Stomach (tissue), 19 donors: ENCODE data around the gene ODF2L. TPM values are rescaled to one million over a fixed set of nuclear protein-coding genes. Genes with fewer than 3 reads are reported as not detected.

Source experiments
- DNase-seq, 2 donors: peaks; one replicate each; pipeline versions ENCODE4 v3.0.0 to v3.0.0-alpha.2; 2013 to 2019
- H3K27ac ChIP-seq, 5 donors: fragments of 200-600 bp in 4 of 5; sonication (generic) in 4 of 5; one replicate each; pipeline ENCODE4 v1.5.1; 2013 to 2019; ENCODE audit warnings: mild to moderate bottlenecking in 1 of 5, moderate library complexity in 1 of 5
- H3K27me3 ChIP-seq, 3 donors: fragments of 200-600 bp; sonication (generic); one replicate each; pipeline ENCODE4 v1.5.1; 2017 to 2019; ENCODE audit warnings: mixed run types in 1 of 3
- H3K36me3 ChIP-seq, 4 donors: fragments of 200-600 bp; sonication (generic); 1 replicate in 3 of 4; 2 replicates in 1 of 4; pipeline ENCODE4 v1.5.1; 2016 to 2019
- H3K4me1 ChIP-seq, 4 donors: fragments of 200-600 bp; sonication (generic); one replicate each; pipeline ENCODE4 v1.5.1; 2016 to 2019
- H3K4me3 ChIP-seq, 4 donors: fragments of 200-600 bp; sonication (generic) in 3 of 4; one replicate each; pipeline ENCODE4 v1.5.1; 2016 to 2019; ENCODE audit warnings: mild to moderate bottlenecking in 1 of 4
- H3K9me3 ChIP-seq, 4 donors: fragments of 200-600 bp; sonication (generic); one replicate each; pipeline ENCODE4 v1.5.1; 2016 to 2019
- EP300 ChIP-seq: sonication (generic); formaldehyde crosslinking; IDR thresholded peaks from one replicate; pipeline ENCODE4 v1.6.1; 2017; ENCODE audit warnings: antibody characterized with exemption
- POLR2A ChIP-seq, 4 donors: fragments of 450-650 bp; IDR thresholded peaks; one replicate each; pipeline ENCODE4 v1.6.1; 2016; ENCODE audit warnings: antibody characterized with exemption in 4 of 4, control low read depth in 2 of 4, mild to moderate bottlenecking in 1 of 4, moderate library complexity in 1 of 4
- POLR2AphosphoS5 ChIP-seq, 3 donors: sonication (generic); formaldehyde crosslinking; IDR thresholded peaks; one replicate each; pipeline ENCODE4 v1.6.1; 2016; ENCODE audit warnings: antibody characterized with exemption in 3 of 3
- WGBS, 5 donors: extraction: QIAGEN DNeasy Blood & Tissue Kit in 3 of 5; methylation state at CpG; one replicate each; pipeline versions ENCODE4 v1.1.5 to v1.1.7; 2013 to 2018; 5-methylcytosine and 5-hydroxymethylcytosine counted together
- intact Hi-C: fragments of 100-400 bp; cut with DNase I; formaldehyde crosslinking; loops from one replicate; pipeline ENCODE4 v1.15.1; 2023; ENCODE audit warnings: low total_unique reads
- long read RNA-seq, 10 donors: transcript quantifications; one replicate each; lab custom pipeline, GENCODE V29; 2026
- polyA plus RNA-seq, 3 donors: library from polyadenylated mRNA; stranded (reverse); fragments of 200-250 nt; gene quantifications; one replicate each; pipeline ENCODE4 v1.2.3, GENCODE V29; 2013
- total RNA-seq, 5 donors: library from RNA; depleted of rRNA; stranded (reverse); fragments of >200 nt; gene quantifications; one replicate each; pipeline versions ENCODE4 v1.1.0 to v1.2.3, GENCODE V29; 2014 to 2016
- TF ChIP-seq, protein P1 (sequence below), 7 experiments: fragments of 450-650 bp in 4 of 7; fragments of 200-600 bp in 3 of 7; sonication (generic) in 3 of 7; IDR thresholded peaks; one replicate each; pipeline ENCODE4 v1.5.1; 2016 to 2019; ENCODE audit warnings: antibody characterized with exemption in 7 of 7, control low read depth in 2 of 7, mild to moderate bottlenecking in 1 of 7
- donor health status: healthy with polysubstance abuse.
- donor health status: Bipolar disorder and iron deficiency.
- donor health status: healthy.

Gene ODF2L
- 100 to 1,000 TPM in 2 of 5 donors, 10 to 100 TPM in 3; 38.8 to 159 (median 68.7) TPM for total RNA-seq
- 10 to 100 TPM in 1 of 3 donors, 1 to 10 TPM in 2; 6.0 to 25.7 (median 7.2) TPM for polyA plus RNA-seq
- long read RNA-seq, donor 1, partial matches to known transcripts, result 0 of 2 reads
- long read RNA-seq, donor 1, other reads (novel, unspliced or antisense), result 0 of 2 reads
- long read RNA-seq, donor 2, partial matches to known transcripts, result 0 of 1 reads
- long read RNA-seq, donor 2, other reads (novel, unspliced or antisense), result 0 of 1 reads
- long read RNA-seq, donor 3, partial matches to known transcripts, result 0 of 1 reads
- long read RNA-seq, donor 3, other reads (novel, unspliced or antisense), result 0 of 1 reads
- long read RNA-seq, donor 4, partial matches to known transcripts, result 0 of 1 reads
- long read RNA-seq, donor 4, other reads (novel, unspliced or antisense), result 0 of 1 reads
- long read RNA-seq, donor 5, partial matches to known transcripts, result 0 of 1 reads
- long read RNA-seq, donor 5, other reads (novel, unspliced or antisense), result 0 of 1 reads
- long read RNA-seq, donor 6, result 0 reads
- long read RNA-seq, donor 7, partial matches to known transcripts, result 0 of 4 reads
- long read RNA-seq, donor 7, other reads (novel, unspliced or antisense), result 0 of 4 reads
- long read RNA-seq, donor 8, partial matches to known transcripts, result 0 of 2 reads
- long read RNA-seq, donor 8, other reads (novel, unspliced or antisense), result 0 of 2 reads
- long read RNA-seq, donor 9, partial matches to known transcripts, result 0 of 3 reads
- long read RNA-seq, donor 9, other reads (novel, unspliced or antisense), result 0 of 3 reads
- long read RNA-seq, donor 10, result 0 reads

DNA sequence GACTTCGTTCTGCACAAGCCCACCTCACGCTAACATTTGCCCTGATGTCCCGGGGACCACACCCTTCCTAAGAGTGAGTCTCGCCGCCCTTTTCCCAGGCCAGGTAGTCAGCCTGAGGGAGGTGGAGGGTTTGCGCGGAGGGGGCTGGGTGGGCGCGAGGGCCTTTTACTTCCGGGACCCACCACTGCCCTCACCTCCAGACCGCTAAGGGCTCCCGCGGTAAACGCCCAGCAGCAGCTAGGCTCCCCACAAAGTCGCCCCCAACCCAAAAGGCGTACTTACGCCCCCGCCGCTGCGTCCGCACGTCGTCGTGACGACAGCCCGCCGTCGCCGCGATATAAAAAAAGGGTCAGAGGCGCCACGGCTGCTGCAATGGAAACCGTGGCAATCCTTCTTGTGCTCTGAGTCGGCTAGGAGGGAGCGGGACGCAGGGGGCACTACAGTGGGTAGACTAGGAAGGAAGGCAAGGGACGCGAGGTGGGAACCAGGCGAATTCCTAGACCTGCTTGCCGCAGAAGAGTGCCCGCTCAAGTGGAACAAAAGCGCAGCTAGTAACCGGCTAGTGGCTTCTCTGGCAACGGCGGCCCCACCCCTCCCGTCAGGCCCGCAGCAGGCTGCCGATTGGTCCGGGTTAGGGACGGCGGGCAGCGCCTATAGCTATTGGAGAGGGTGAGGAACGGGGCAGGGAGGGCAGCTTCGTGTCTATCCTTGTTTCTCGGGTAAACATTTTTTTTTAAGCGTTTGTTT lies at the start of gene ODF2L:
Gene ODF2L (minus strand): TSS at position 573 of the 747 bp plus-strand sequence. CDS start 9,296 bp downstream, outside the sequence.
- intact Hi-C loops, result no loop called here
- TF ChIP-seq POLR2A (IDR thresholded peaks at IDR 0.05) (no peak), POLR2AphosphoS5 (IDR thresholded peaks at IDR 0.05) (peak; percentile 48 to 70 (median 69))
- Histone ChIP-seq H3K36me3 (no peaks in the 10 kb centered on the region), H3K4me3 (peak within 1 kb of the TSS; percentile 74 to 82 (median 78)), H3K27ac (peak within 1 kb of the TSS; percentile 27 to 85 (median 82)), H3K9me3 (no peaks in the 10 kb centered on the region), H3K4me1 (peaks cover 0 to 31% (median 20%) of the 10 kb centered on the region in 4 donors), H3K27me3 (no peaks in the 10 kb centered on the region)
- 0 to 1% (median 1%) methylated on average over 49 to 56 of the region's 56 CpGs for WGBS, 5 donors
- DNase-seq, result peak; percentile 87 to 96

- intact Hi-C loops, result no loop called here
- peaks cover 0 to 10% (median 0%) of the 10 kb centered on the region in 3 donors for H3K27me3 ChIP-seq
- 76 to 100% (median 86%) methylated on average over 1 of the region's 1 CpG for WGBS, 5 donors
- H3K4me1 ChIP-seq, result no peaks in the 10 kb centered on the region
- no peaks in the 10 kb centered on the region for H3K36me3 ChIP-seq
- DNase-seq, result no peak
- TF ChIP-seq POLR2AphosphoS5 (IDR thresholded peaks at IDR 0.05) (no peak), EP300 (no peak)
- TF ChIP-seq, protein P1, sequence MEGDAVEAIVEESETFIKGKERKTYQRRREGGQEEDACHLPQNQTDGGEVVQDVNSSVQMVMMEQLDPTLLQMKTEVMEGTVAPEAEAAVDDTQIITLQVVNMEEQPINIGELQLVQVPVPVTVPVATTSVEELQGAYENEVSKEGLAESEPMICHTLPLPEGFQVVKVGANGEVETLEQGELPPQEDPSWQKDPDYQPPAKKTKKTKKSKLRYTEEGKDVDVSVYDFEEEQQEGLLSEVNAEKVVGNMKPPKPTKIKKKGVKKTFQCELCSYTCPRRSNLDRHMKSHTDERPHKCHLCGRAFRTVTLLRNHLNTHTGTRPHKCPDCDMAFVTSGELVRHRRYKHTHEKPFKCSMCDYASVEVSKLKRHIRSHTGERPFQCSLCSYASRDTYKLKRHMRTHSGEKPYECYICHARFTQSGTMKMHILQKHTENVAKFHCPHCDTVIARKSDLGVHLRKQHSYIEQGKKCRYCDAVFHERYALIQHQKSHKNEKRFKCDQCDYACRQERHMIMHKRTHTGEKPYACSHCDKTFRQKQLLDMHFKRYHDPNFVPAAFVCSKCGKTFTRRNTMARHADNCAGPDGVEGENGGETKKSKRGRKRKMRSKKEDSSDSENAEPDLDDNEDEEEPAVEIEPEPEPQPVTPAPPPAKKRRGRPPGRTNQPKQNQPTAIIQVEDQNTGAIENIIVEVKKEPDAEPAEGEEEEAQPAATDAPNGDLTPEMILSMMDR (IDR thresholded peaks at IDR 0.05), result no peak
- H3K9me3 ChIP-seq, result no peaks in the 10 kb centered on the region
- no peak overlapping the region for H3K4me3 ChIP-seq
- no peak overlapping the region for H3K27ac ChIP-seq
These were observed 49.8 kb upstream of the ODF2L start for GRCh38 chr1:86445919-86446318.

- intact Hi-C loops, result no loop called here
- peaks cover 0 to 39% (median 17%) of the 10 kb centered on the region in 3 donors for H3K27me3 ChIP-seq
- no peak for DNase-seq
- no peaks in the 10 kb centered on the region for H3K36me3 ChIP-seq
- H3K9me3 ChIP-seq, result no peaks in the 10 kb centered on the region
- 25 to 48% (median 42%) methylated on average over 1 of the region's 1 CpG for WGBS, 5 donors
- no peak for TF ChIP-seq POLR2A (IDR thresholded peaks at IDR 0.05)
- TF ChIP-seq, protein P1 (IDR thresholded peaks at IDR 0.05), result no peak
- TF ChIP-seq EP300, result no peak
- TF ChIP-seq POLR2AphosphoS5 (IDR thresholded peaks at IDR 0.05), result no peak
- H3K27ac ChIP-seq, result no peak overlapping the region
- H3K4me1 ChIP-seq, result no peaks in the 10 kb centered on the region
- H3K4me3 ChIP-seq, result no peak overlapping the region
These were observed 45.9 kb upstream of the ODF2L start for GRCh38 chr1:86441997-86442396.

GRCh38 chr1:86441581-86441980 lies 45.5 kb upstream of the ODF2L start:
- H3K27ac ChIP-seq, result no peak overlapping the region
- H3K4me3 ChIP-seq, result no peak overlapping the region
- no peaks in the 10 kb centered on the region for H3K4me1 ChIP-seq
- no peaks in the 10 kb centered on the region for H3K36me3 ChIP-seq
- intact Hi-C loops, result no loop called here
- 44 to 78% (median 52%) methylated on average over 2 of the region's 2 CpGs for WGBS, 5 donors
- peaks cover 0 to 43% (median 20%) of the 10 kb centered on the region in 3 donors for H3K27me3 ChIP-seq
- peak in 1 of 2 donors; percentile 38 for DNase-seq
- no peak for TF ChIP-seq EP300
- no peak for TF ChIP-seq POLR2A (IDR thresholded peaks at IDR 0.05)
- TF ChIP-seq, protein P1 (IDR thresholded peaks at IDR 0.05), result no peak
- TF ChIP-seq POLR2AphosphoS5 (IDR thresholded peaks at IDR 0.05), result no peak
- no peaks in the 10 kb centered on the region for H3K9me3 ChIP-seq
